Muscle of leg (tissue), 11 donors: Measurements from ENCODE around the gene PLCB4. TPM values are rescaled to one million over a fixed set of nuclear protein-coding genes. Genes with fewer than 3 reads are reported as not detected.
A peak's percentile ranks its signal among the peaks of the same experiment; 100 is the strongest.

Experiments
- DNase-seq: peaks from one replicate; pipeline ENCODE4 v3.0.0; 2013
- H3K27ac ChIP-seq: one replicate; pipeline ENCODE4 v1.5.1; 2013; ENCODE audit warnings: mild to moderate bottlenecking, low read length, control low read depth
- H3K27me3 ChIP-seq: one replicate; pipeline ENCODE4 v1.6.1; 2013; ENCODE audit warnings: low read length; ENCODE audit not compliant: control insufficient read depth, insufficient read depth
- H3K36me3 ChIP-seq: one replicate; pipeline ENCODE4 v1.6.1; 2013; ENCODE audit warnings: low read length; ENCODE audit not compliant: control insufficient read depth, insufficient read depth
- H3K4me1 ChIP-seq: one replicate; pipeline ENCODE4 v1.6.1; 2013; ENCODE audit warnings: low read length; ENCODE audit not compliant: control insufficient read depth, insufficient read depth
- H3K4me3 ChIP-seq: one replicate; pipeline ENCODE4 v1.5.1; 2013; ENCODE audit warnings: low read length, control low read depth
- H3K9me3 ChIP-seq: replicated peaks from 2 replicates; pipeline ENCODE4 v1.6.1; 2013; ENCODE audit warnings: low read depth, low read length; ENCODE audit not compliant: control insufficient read depth
- WGBS: methylation state at CpG from one replicate; pipeline ENCODE4 v1.1.5; 2013; ENCODE audit warnings: missing lambda C conversion rate; ENCODE audit not compliant: insufficient coverage; 5-methylcytosine and 5-hydroxymethylcytosine counted together
- polyA plus RNA-seq, 8 donors: library from polyadenylated mRNA; unstranded; fragments of 120-200 nt; gene quantifications; one replicate each; pipeline versions ENCODE4 v1.2.1 to v1.2.3, GENCODE V29; 2013; ENCODE audit warnings: inconsistent platforms in 1 of 8, low replicate concordance in 1 of 8; ENCODE audit not compliant: insufficient read length in 8 of 8, insufficient read depth in 1 of 8
- total RNA-seq: library from RNA; stranded (reverse); fragments of 120-200 nt; gene quantifications from one replicate; pipeline ENCODE4 v1.2.4, GENCODE V29; 2013

Gene PLCB4
- total and polyA plus RNA-seq, 9 donors, result 3.1 to 5.8 (median 4.3) TPM

DNA sequence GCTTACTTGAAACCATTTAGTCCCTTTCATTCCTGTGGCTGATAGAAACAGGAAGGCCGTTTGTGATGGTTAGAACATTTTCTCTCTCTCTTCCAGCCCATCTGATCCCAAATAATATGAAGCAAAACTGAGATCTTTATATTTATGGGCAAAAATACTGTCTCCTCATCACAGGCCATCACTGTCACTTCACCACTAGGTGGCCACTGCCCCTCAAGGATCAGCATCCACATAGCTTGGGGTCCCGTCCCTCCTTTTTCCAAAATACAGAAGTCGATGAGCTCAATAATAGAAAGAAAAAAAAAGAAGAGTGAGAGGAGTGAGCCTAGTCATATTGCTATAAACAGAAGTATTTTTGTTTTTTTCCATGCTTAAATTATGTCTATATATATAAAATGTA lies 399.1 kb downstream of the PLCB4 start:
- Histone ChIP-seq H3K36me3 (no peaks in the 10 kb centered on the region), H3K4me1 (no peaks in the 10 kb centered on the region), H3K9me3 (no peaks in the 10 kb centered on the region), H3K4me3 (no peak overlapping the region), H3K27ac (no peak overlapping the region), H3K27me3 (no peaks in the 10 kb centered on the region)
- DNase-seq, result no peak
- no CpG with 5 or more reads among the region's 3 CpGs for WGBS

DNA sequence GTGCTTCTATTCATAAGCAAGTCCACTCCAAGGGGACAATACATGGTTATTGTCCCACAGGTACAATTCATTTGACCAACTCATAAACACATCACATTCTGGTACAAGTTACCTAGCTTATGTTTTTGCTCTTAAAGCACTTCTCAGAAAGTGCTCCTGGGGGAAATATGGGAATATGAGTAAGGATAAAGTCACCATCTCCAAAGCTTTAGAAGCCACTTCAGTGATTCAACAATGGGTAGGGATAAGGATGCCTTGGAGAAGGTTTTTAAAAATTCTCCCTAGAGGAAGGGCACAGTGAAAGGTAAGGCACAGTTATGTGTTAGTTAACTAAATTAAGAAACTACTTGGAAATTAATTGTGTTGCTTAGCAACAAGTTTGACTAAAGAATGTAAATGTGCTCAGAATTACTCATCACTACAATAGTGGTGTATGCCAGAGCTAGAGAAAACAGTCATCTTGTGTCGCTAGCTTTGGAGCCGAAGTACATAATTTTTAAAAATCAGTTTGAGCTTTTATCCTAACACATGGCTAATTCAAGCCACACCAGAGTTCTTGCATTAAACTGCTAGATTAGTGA lies 406.0 kb downstream of the PLCB4 start:
- Histone ChIP-seq H3K27ac (no peak overlapping the region), H3K4me1 (no peaks in the 10 kb centered on the region), H3K27me3 (no peaks in the 10 kb centered on the region), H3K4me3 (no peak overlapping the region), H3K9me3 (no peaks in the 10 kb centered on the region), H3K36me3 (no peaks in the 10 kb centered on the region)
- no peak for DNase-seq
- no CpG with 5 or more reads among the region's 2 CpGs for WGBS

DNA sequence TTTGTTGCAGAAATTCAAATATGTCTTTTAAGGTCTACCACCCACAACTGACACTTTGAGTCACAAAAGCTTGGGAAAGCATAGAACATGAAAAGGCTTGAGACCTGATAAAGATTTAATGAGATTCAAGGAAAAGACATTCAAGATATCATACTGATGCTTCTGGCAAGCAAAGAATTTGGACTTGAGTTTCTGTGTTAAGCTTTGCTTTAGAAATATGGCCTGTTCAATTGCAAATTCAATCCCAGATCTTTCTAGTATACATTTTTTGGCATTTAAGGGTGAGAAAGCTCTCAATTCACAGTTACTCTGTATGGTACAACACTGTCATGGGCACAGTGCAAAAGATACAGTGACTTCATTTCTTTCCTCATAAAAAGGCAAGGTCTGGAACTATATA lies 406.6 kb downstream of the PLCB4 start:
- no peak overlapping the region for H3K4me3 ChIP-seq
- no peaks in the 10 kb centered on the region for H3K9me3 ChIP-seq
- no peak overlapping the region for H3K27ac ChIP-seq
- no peaks in the 10 kb centered on the region for H3K27me3 ChIP-seq
- H3K4me1 ChIP-seq, result no peaks in the 10 kb centered on the region
- DNase-seq, result no peak
- H3K36me3 ChIP-seq, result no peaks in the 10 kb centered on the region

DNA sequence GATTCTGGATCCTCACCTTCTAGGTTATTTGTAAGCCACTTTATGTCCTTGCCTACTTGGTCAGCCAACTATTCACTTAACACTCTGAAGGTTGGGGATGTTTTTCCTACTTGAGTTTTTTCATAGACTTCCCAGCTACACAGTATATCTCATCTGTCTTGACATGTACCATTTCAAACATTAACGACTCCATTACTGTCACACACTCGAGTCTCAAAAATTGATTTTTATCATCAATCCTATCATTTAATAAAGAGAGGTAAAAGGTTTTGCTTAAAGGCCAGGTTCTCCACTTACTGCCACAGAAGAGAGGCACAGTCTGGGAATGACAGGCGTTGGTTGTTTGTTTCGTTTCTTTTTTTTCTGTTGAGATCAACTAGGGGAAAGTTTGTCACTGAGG lies 407.3 kb downstream of the PLCB4 start:
- Histone ChIP-seq H3K9me3 (no peaks in the 10 kb centered on the region), H3K27ac (no peak overlapping the region), H3K27me3 (no peaks in the 10 kb centered on the region), H3K4me3 (no peak overlapping the region), H3K36me3 (no peaks in the 10 kb centered on the region), H3K4me1 (no peaks in the 10 kb centered on the region)
- no CpG with 5 or more reads among the region's 4 CpGs for WGBS
- no peak for DNase-seq

DNA sequence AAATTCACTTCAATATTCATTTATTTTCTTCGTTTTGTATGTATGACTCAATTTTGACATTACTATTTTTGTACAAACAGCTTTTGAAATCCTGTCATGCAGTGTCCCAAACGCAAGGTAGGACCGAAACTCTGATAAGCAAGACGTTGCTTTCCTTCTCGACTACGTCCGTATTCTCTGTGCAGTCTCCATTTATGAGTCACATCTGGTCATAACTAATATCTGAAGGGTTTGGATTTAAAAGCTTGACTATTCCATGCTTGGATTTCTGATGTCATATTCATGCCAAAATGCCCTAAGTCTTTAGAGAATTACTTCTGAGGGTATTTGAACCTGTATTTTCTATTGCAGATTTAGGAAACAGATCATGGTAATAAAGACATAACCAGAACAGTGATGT lies 407.8 kb downstream of the PLCB4 start:
- no peaks in the 10 kb centered on the region for H3K27me3 ChIP-seq
- no peaks in the 10 kb centered on the region for H3K36me3 ChIP-seq
- no peaks in the 10 kb centered on the region for H3K4me1 ChIP-seq
- no peaks in the 10 kb centered on the region for H3K9me3 ChIP-seq
- H3K4me3 ChIP-seq, result no peak overlapping the region
- H3K27ac ChIP-seq, result no peak overlapping the region
- no CpG with 5 or more reads among the region's 7 CpGs for WGBS
- DNase-seq, result no peak

DNA sequence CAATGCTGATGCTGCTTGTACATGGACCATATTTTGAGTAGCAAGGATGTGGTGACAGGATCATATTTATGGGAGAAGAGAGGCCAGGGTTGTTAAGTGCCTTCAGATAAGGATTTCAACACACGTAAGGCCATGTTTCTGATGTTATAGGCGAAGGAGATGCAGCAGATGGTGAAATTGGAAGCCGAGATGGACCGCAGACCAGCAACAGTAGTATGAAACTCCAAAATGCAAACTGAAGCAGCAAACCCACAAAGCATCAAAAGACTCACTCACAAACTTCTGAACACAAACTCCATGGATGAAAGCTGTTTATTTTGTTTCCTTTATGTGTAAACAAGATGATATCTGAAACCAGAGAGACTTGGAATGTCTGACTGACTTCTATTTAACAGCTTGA lies 409.9 kb downstream of the PLCB4 start:
- Histone ChIP-seq H3K9me3 (no peaks in the 10 kb centered on the region), H3K4me1 (no peaks in the 10 kb centered on the region), H3K27ac (no peak overlapping the region), H3K36me3 (no peaks in the 10 kb centered on the region), H3K27me3 (no peaks in the 10 kb centered on the region), H3K4me3 (no peak overlapping the region)
- no peak for DNase-seq
- 67% methylated on average over 1 of the region's 4 CpGs for WGBS

DNA sequence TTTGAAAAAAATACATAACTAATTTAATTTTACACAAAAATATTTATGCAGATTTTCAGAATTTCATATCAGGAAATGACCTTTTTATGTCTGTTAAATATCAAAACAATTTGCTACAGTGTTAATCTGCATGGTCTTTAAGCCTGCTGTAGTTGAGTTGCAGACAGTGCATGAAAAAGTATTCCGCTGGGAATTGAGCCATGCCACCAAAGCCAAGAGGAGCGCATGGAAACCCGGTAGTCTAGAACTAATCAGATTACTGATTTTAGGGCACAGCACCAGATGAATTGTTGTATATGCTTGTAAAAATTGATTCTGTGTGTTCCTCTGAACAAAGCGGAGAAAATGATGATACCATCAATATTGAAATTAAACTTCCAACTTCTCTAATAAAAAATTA lies 411.2 kb downstream of the PLCB4 start:
- Histone ChIP-seq H3K36me3 (no peaks in the 10 kb centered on the region), H3K9me3 (no peaks in the 10 kb centered on the region), H3K4me1 (no peaks in the 10 kb centered on the region), H3K27me3 (no peaks in the 10 kb centered on the region), H3K27ac (no peak overlapping the region), H3K4me3 (no peak overlapping the region)
- no CpG with 5 or more reads among the region's 4 CpGs for WGBS
- DNase-seq, result no peak

DNA sequence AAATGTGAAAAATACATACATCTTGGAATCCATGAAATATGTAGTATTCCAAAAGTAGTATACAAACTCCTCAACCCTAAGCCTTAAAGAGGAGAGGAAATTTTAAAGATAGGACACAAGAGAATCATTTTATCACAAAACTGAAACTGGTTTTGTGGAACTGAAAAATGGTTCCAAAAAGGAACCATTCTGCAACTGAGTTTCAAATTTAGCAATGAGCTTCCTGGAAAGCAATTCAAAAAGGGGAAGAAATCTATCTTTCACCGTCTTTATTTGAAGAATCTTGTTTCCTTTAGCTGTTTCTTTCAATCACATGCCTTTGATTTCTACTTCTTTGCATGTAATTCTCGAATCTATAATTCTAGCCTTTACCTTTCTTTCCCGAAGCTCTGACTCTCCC lies 413.3 kb downstream of the PLCB4 start:
- H3K36me3 ChIP-seq, result no peaks in the 10 kb centered on the region
- H3K27me3 ChIP-seq, result no peaks in the 10 kb centered on the region
- WGBS, result no CpG with 5 or more reads among the region's 3 CpGs
- H3K4me3 ChIP-seq, result no peak overlapping the region
- no peak overlapping the region for H3K27ac ChIP-seq
- DNase-seq, result peak; percentile 53
- no peaks in the 10 kb centered on the region for H3K4me1 ChIP-seq
- H3K9me3 ChIP-seq, result no peaks in the 10 kb centered on the region

DNA sequence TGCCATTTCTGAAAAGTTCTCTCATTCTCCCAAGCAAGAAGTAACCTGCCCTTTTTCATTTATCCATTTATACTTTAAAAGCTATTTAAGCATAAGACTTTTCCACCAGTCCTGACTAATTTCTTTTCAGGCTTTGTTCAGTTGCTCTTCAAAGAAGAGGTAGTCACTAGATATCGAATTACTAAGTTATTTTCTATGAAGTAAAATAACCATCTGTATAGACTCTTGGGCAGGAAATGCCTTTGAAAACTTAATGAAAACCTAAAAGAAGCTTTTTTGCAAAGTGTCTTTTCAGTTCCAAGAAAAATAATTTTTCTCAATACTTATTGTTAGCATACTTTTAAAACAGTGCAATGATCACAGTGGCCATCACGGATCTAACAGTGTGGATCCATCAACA lies 414.2 kb downstream of the PLCB4 start:
- no peaks in the 10 kb centered on the region for H3K36me3 ChIP-seq
- no CpG with 5 or more reads among the region's 2 CpGs for WGBS
- no peak for DNase-seq

DNA sequence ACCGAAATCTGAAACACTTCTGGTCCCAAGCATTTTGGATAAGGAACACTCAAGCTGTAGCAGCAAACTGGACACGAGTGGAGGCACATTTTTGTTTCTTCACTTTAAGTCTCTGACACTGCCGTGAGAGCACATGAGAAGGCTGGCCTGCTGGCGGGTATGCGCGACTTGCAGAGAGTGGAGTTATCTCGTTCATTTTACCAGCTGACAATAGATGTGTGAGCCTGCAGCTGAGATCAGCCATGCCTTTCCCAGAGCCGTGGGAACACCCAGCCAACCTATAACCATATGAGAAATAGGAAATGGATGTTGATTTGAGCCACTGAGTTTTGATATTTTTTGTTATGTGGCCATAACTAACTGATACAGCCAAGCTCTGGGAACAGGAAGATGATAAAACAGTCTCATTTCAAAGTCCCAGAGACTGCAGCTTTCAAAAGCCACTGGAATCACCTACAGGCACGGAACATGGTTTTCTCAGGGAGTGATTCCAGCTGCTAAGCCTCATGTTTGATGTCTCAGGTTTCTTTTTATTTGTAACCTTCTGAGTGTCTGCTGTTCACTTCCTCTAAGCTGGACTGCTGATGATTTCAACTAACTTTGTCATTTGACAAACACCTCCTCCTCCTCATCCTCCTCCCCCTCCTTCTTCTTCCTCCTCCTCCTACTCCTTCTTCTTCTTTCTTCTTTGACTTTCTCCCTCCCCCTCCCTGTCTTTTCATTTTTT lies 416.9 kb downstream of the PLCB4 start:
- no peak overlapping the region for H3K4me3 ChIP-seq
- no peak overlapping the region for H3K27ac ChIP-seq
- H3K27me3 ChIP-seq, result no peaks in the 10 kb centered on the region
- WGBS, result 68% methylated on average over 4 of the region's 9 CpGs
- no peaks in the 10 kb centered on the region for H3K4me1 ChIP-seq
- H3K9me3 ChIP-seq, result no peaks in the 10 kb centered on the region
- no peaks in the 10 kb centered on the region for H3K36me3 ChIP-seq
- DNase-seq, result no peak

More for the DNA sequence above, 414.2 kb downstream of the PLCB4 start:
- Histone ChIP-seq H3K27me3 (no peaks in the 10 kb centered on the region), H3K9me3 (no peaks in the 10 kb centered on the region), H3K4me1 (no peaks in the 10 kb centered on the region), H3K27ac (no peak overlapping the region), H3K4me3 (no peak overlapping the region)

DNA sequence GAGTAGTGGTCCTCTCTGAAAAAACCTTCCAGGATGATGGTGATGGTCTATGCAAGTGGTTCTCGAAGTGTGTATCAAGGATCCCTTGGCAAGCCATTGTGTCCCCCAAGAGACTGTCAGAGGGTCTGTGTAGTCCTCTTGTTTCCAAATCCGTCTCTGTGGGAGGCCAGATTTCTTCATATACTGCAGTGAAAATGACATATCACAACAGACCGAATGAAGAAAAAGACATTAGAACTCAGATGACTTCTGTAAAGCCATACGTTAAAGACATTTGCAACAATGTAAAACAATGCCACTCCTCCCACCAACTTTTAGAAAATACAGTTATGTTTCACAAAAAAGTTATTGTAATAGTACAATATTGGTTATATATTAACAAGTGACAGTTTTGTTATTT lies 418.3 kb downstream of the PLCB4 start:
- no peaks in the 10 kb centered on the region for H3K4me1 ChIP-seq
- no peaks in the 10 kb centered on the region for H3K9me3 ChIP-seq
- no peak overlapping the region for H3K27ac ChIP-seq
- no peaks in the 10 kb centered on the region for H3K36me3 ChIP-seq
- no peaks in the 10 kb centered on the region for H3K27me3 ChIP-seq
- no peak overlapping the region for H3K4me3 ChIP-seq
- WGBS, result 100% methylated on average over 1 of the region's 4 CpGs
- no peak for DNase-seq
